GM10248 (cell line): ENCODE measurements around the gene ZIC1.

Experiments used
- CTCF ChIA-PET: fragments of 300-600 bp; sonication (Branson Sonifier 250); formaldehyde crosslinking; extraction: SDS; loops from one replicate; lab custom pipeline; 2021; ENCODE audit warnings: antibody characterized with exemption; lab: Yijun Ruan, JAX
- POLR2A ChIA-PET: fragments of 350-650 bp; sonication (Branson Sonifier 250); formaldehyde crosslinking; extraction: SDS; loops from one replicate; lab custom pipeline; 2020; ENCODE audit warnings: antibody characterized with exemption; lab: Yijun Ruan, JAX
- DNase-seq: peaks from one replicate; pipeline ENCODE4 v3.0.0; 2012; ENCODE audit errors: extremely low spot score
- TF ChIP-seq, protein P1 (sequence below): IDR thresholded peaks from 2 replicates; pipeline ENCODE4 v1.5.1; 2012; ENCODE audit warnings: mild to moderate bottlenecking, low read depth; ENCODE audit errors: extremely low read depth, missing control alignments, control extremely low read depth

ZIC1 gene

DNA sequence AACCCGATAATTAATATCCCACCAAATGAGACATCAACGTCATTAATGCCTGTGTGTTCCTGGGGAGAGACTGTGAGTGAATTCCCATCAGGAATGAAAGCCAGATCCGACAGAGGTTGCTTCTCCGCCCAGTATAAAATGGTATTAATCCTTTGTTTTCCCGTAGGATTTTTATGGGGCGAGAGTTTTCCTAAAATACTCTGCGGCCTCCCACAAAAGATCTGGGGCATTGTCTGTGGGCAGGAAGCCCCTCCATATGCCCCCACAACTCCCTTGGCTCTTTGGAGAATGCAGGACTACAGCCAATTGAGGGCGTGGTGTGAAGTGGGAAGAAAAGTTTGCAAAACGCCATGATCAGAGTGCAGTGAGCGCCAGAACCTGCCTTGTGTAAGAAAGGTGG is 29.5 kb upstream of the ZIC1 start:
- ChIA-PET POLR2A (no interaction called here), CTCF (no interaction called here)
- TF ChIP-seq, protein P1, sequence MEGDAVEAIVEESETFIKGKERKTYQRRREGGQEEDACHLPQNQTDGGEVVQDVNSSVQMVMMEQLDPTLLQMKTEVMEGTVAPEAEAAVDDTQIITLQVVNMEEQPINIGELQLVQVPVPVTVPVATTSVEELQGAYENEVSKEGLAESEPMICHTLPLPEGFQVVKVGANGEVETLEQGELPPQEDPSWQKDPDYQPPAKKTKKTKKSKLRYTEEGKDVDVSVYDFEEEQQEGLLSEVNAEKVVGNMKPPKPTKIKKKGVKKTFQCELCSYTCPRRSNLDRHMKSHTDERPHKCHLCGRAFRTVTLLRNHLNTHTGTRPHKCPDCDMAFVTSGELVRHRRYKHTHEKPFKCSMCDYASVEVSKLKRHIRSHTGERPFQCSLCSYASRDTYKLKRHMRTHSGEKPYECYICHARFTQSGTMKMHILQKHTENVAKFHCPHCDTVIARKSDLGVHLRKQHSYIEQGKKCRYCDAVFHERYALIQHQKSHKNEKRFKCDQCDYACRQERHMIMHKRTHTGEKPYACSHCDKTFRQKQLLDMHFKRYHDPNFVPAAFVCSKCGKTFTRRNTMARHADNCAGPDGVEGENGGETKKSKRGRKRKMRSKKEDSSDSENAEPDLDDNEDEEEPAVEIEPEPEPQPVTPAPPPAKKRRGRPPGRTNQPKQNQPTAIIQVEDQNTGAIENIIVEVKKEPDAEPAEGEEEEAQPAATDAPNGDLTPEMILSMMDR, result no peak
- no peak for DNase-seq

DNA sequence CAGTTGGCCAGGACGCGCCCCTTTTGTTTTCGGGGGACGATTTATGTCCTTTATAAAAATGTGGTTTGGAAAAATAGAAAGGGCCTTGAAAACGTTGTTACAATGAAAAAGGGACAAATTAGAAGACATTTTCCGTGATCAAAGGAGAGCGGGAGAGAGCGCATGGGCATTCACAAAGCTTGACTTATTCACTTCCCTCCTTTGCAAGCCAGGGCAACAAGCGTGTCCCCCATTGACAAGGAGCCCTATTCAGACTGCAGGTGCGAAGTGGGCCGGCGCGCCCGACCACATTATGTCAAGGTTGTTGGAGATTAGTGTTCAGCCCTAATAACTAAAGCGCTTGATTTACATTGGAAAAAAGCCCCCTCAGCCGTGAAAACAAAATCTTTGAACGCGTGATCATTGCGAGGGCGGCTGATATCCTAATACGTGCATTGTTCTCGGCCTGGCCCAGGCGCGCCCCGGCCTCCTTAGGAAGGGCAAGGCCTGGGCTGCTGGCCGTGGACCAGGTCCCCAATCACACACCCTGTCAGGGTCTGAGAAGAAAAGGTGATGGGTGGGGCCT is 28.7 kb upstream of the ZIC1 start:
- TF ChIP-seq, protein P1, result no peak
- CTCF ChIA-PET, result no interaction called here
- no peak for DNase-seq
- POLR2A ChIA-PET, result no interaction called here

DNA sequence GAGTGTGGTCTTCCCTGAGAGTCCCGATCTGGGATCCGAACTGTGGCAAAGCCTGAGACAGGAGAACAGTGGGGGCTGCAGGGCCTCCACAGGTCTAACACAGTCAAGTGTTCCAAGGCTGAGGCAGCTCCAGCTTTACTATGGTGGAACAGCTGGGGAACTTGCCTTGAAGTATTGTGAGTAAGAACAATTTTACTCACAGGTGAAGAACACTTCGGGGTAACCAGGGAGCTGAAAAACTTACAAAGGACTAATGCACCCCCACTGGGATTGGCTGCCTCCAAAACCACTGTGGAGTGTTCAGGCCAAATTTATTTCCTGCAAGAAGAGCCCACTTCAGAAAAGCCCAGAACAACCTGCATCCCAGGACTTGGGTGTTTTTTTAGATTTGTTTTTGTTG is 28.2 kb upstream of the ZIC1 start:
- no peak for DNase-seq
- TF ChIP-seq, protein P1, result no peak
- ChIA-PET CTCF (interaction anchor here (0.9 kb wide), 1 partner anchor 43 kb away, joined by 4 read pairs; no protein-coding TSS in a partner anchor), POLR2A (no interaction called here)

DNA sequence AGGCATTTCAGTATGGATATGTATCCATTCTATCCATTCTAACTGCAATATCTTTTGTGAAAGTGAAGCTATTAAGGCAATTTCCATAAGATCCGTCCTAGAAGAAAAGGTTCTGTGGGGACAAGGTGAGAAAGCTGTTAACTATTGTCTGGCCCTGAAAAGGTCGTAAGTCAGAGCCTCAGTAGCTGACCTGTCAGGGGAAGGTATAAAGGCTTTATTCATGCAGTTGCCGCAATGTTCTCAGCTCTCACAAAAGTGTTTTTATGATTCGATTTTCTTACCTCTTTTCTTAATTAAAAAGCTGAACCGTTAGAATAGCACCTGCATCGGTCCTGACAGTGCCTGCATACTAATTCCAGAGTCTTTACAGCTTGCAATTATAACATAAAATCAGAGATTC is 27.6 kb upstream of the ZIC1 start:
- POLR2A ChIA-PET, result no interaction called here
- CTCF ChIA-PET, result interaction anchor here (0.9 to 1.2 kb wide), 2 partner anchors 12 to 43 kb away, joined by 3 to 4 read pairs; no protein-coding TSS in a partner anchor
- TF ChIP-seq, protein P1, result no peak
- DNase-seq, result no peak

DNA sequence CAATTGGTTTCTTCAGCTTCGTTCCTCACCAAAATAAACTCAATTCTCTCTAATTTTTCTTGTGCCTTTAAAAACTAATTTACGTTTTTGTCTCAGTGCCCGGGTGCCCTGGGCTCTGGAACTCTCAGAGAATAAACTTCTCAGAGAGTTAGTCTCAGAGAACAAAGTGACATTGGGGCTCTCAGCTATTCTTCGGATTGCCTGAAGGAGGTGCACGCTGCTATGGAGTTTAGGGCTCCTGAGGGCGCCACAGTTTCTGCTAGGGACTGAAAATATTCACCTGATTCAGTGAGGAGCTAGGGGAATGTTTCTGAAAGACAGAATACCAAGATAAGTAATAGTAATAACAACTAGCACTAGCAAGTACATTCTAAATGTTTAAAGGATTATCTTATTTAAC is 25.5 kb upstream of the ZIC1 start:
- POLR2A ChIA-PET, result no interaction called here
- DNase-seq, result no peak
- TF ChIP-seq, protein P1, result no peak
- CTCF ChIA-PET, result interaction anchor here (1.5 kb wide), 1 partner anchor 16 kb away, joined by 3 read pairs; no protein-coding TSS in a partner anchor

DNA sequence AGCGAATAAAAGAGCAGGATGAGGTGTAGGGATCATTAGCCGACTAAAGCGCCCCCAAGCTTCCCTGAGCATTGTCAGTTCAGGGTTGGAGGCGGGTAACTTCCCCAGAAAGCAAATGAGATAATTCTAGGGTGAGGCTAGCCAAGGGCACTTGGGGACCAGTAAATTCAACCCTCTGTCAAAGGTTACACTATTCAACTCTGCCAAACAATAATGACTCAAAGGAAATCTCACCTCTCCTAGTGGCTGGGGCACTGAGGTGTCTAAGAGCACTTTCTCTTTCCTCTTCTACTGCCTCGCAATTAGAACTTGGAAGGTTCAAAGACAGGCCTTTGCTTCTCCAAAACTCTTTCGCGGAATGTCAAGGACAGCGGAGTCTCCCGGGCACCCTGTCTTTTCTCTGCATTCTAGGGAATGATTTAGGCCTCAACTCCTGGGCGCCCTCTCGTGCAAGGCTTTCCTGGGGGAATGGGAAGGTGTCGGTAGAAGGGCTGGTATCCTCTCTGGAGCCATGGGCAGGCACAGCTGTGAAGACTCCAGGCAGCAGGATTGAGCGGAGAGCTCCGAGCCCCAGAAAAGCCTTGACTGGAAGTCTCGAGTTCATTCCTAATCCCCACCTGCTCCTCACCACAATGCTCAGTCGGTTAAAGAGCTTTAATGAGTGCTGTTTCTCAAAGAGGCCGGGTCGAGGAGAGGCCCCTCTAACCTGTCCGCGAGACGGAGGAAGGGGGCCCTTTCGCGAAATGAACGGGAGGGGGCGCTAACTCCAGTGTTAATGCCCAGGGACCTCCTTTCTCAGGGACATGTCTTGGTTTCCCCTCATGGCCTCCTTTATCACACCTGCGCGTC is 24.7 kb upstream of the ZIC1 start:
- CTCF ChIA-PET, result no interaction called here

More for the DNA sequence above, 24.7 kb upstream of the ZIC1 start:
- DNase-seq, result no peak
- POLR2A ChIA-PET, result no interaction called here
- TF ChIP-seq, protein P1, result no peak
